Glutamatergic neuron (in vitro differentiated cells): ENCODE results near the gene HSP90B1. TPM values are rescaled to one million over a fixed set of nuclear protein-coding genes. Genes with fewer than 3 reads are reported as not detected.
A peak's percentile ranks its signal among the peaks of the same experiment; 100 is the strongest.

Experiments
- DNase-seq: peaks from one replicate; pipeline ENCODE4 v3.0.0; 2022
- H3K27ac Mint-ChIP-seq: one replicate; pipeline ENCODE4 v1.8.0; 2020; ENCODE audit warnings: mild to moderate bottlenecking, mixed read lengths, inconsistent platforms; ENCODE audit not compliant: unreplicated experiment
- H3K27me3 Mint-ChIP-seq: one replicate; pipeline ENCODE4 v1.8.0; 2020; ENCODE audit warnings: mild to moderate bottlenecking, moderate library complexity, mixed read lengths, inconsistent platforms; ENCODE audit not compliant: unreplicated experiment
- H3K36me3 Mint-ChIP-seq: one replicate; pipeline ENCODE4 v1.8.0; 2020; ENCODE audit warnings: mild to moderate bottlenecking, mixed read lengths, inconsistent platforms; ENCODE audit not compliant: unreplicated experiment
- H3K4me1 Mint-ChIP-seq: one replicate; pipeline ENCODE4 v1.8.0; 2020; ENCODE audit warnings: mild to moderate bottlenecking, low read depth, mixed read lengths, inconsistent platforms; ENCODE audit not compliant: unreplicated experiment
- H3K4me3 Mint-ChIP-seq: one replicate; pipeline ENCODE4 v1.8.0; 2020; ENCODE audit warnings: mild to moderate bottlenecking, mixed read lengths, inconsistent platforms; ENCODE audit not compliant: unreplicated experiment
- H3K9me3 Mint-ChIP-seq: one replicate; pipeline ENCODE4 v1.8.0; 2020; ENCODE audit warnings: mild to moderate bottlenecking, moderate library complexity, mixed read lengths, inconsistent platforms; ENCODE audit not compliant: unreplicated experiment
- CTCF ChIP-seq: fragments of 200-600 bp; sonication (generic); IDR thresholded peaks from one replicate; pipeline ENCODE4 v1.5.0; 2021; ENCODE audit not compliant: partially characterized antibody, unreplicated experiment
- long read RNA-seq: library from polyadenylated mRNA; unstranded; transcript quantifications from one replicate; pipeline ENCODE4 v2.0.0, GENCODE V29; 2020; ENCODE audit not compliant: unreplicated experiment
- total RNA-seq: library from RNA; stranded (reverse); fragmentation: NEBNext Ultra II Directional; extraction: Animal tissue kit (Norgen Biotek cat#: 25700); gene quantifications from one replicate; pipeline ENCODE4 v1.2.1, GENCODE V29; 2021; ENCODE audit not compliant: unreplicated experiment

Gene HSP90B1
- total RNA-seq: 231 TPM
- long read RNA-seq, transcript HSP90B1-201 (18 exons, 2,858 nt): major isoform, 43 of 138 reads
- long read RNA-seq, partial matches to known transcripts: 84 of 138 reads
- long read RNA-seq, other reads (novel, unspliced or antisense): 11 of 138 reads

- peaks cover 12% of the 10 kb centered on the region for H3K4me1 Mint-ChIP-seq
Measured at GRCh38 chr12:103930034-103930786, at the start of gene HSP90B1. Gene HSP90B1, plus strand, starts transcription at chr12:103930410. Its CDS starts 106 bp downstream, at chr12:103930516.

GRCh38 chr12:103881261-103881660 is 48.9 kb upstream of the HSP90B1 start:
- Mint-ChIP-seq H3K9me3 (peaks cover 6% of the 10 kb centered on the region), H3K4me1 (peaks cover 8% of the 10 kb centered on the region), H3K4me3 (no peak overlapping the region), H3K36me3 (no peaks in the 10 kb centered on the region), H3K27ac (no peak overlapping the region), H3K27me3 (peaks cover 2% of the 10 kb centered on the region)
- DNase-seq: no peak
- TF ChIP-seq CTCF: no peak

More at GRCh38 chr12:103930034-103930786, at the start of gene HSP90B1:
- peak within 1 kb of the TSS; percentile 87 for H3K4me3 Mint-ChIP-seq
- peak within 1 kb of the TSS; percentile 93 for H3K27ac Mint-ChIP-seq
- peak; percentile 98 for DNase-seq
- no peak for TF ChIP-seq CTCF
- H3K36me3 Mint-ChIP-seq: no peaks in the 10 kb centered on the region
- H3K9me3 Mint-ChIP-seq: peaks cover 4% of the 10 kb centered on the region
- H3K27me3 Mint-ChIP-seq: peaks cover 10% of the 10 kb centered on the region

- peaks cover 6% of the 10 kb centered on the region for H3K9me3 Mint-ChIP-seq
- H3K27ac Mint-ChIP-seq: no peak overlapping the region
- no peaks in the 10 kb centered on the region for H3K36me3 Mint-ChIP-seq
- peaks cover 2% of the 10 kb centered on the region for H3K27me3 Mint-ChIP-seq
- peaks cover 8% of the 10 kb centered on the region for H3K4me1 Mint-ChIP-seq
- TF ChIP-seq CTCF: no peak
- no peak for DNase-seq
- no peak overlapping the region for H3K4me3 Mint-ChIP-seq
Measured at GRCh38 chr12:103882861-103883596, 47.2 kb upstream of the HSP90B1 start.

GRCh38 chr12:103883908-103884307 is 46.3 kb upstream of the HSP90B1 start:
- Mint-ChIP-seq H3K27ac (no peak overlapping the region), H3K36me3 (no peaks in the 10 kb centered on the region), H3K27me3 (peaks cover 2% of the 10 kb centered on the region), H3K9me3 (peaks cover 6% of the 10 kb centered on the region), H3K4me1 (peaks cover 8% of the 10 kb centered on the region), H3K4me3 (no peak overlapping the region)
- no peak for DNase-seq
- TF ChIP-seq CTCF: no peak
